Measurements from ENCODE around the gene MYOF. TPM values are rescaled to one million over a fixed set of nuclear protein-coding genes. Genes with fewer than 3 reads are reported as not detected.

Gene MYOF
- total and polyA plus RNA-seq, 10 of the 15 experiments (the other 5 are each of a cell fraction or from before 2014, with no cell fraction given) = 0.02 to 0.59 (median 0.17) TPM

GRCh38 chr10:93274419-93274818 is 207.7 kb downstream of the MYOF start:
- in situ Hi-C loops (cut with MboI) = no loop called here

More at GRCh38 chr10:93274419-93274818, 207.7 kb downstream of the MYOF start:
- ChIA-PET RAD21 (ENCODE audit: unreplicated experiment) (interaction anchor here (1.6 kb wide), 1 partner anchor 159 kb away, joined by 3 read pairs; no protein-coding TSS in a partner anchor), CTCF (no interaction called here), POLR2A (no interaction called here), SMC1A (ENCODE audit: uncharacterized antibody, unreplicated experiment) (no interaction called here)
- Histone ChIP-seq H3K9me3 (replicated peaks; ENCODE audit: control insufficient read depth, insufficient read depth, low read length) (peaks cover 15% of the 10 kb centered on the region; the same call in 2 of the 3 replicates), H3K4me1 (ENCODE audit: control insufficient read depth, insufficient read depth, low read length) (peaks cover 2% of the 10 kb centered on the region; the same call in 1 of the 2 replicates), H3K9ac (ENCODE audit: control insufficient read depth, insufficient read depth, low read length) (no peak overlapping the region), H3K36me3 (ENCODE audit: control insufficient read depth in 2 of 2, insufficient read depth in 2 of 2, low read length in 1 of 2) (no peaks in the 10 kb centered on the region), H3K4me3 (no peak overlapping the region), H3K27me3 (replicated peaks in 1 of 2; ENCODE audit: control insufficient read depth in 2 of 2, insufficient read depth in 2 of 2, low read length in 1 of 2) (no peaks in the 10 kb centered on the region; a peak in 2 of 4 replicates), H3K79me2 (ENCODE audit: control insufficient read depth, insufficient read depth, low read length) (no peaks in the 10 kb centered on the region), H2AFZ (ENCODE audit: control insufficient read depth, low read depth, low read length) (no peak overlapping the region), H4K20me1 (ENCODE audit: control insufficient read depth, insufficient read depth) (no peaks in the 10 kb centered on the region), H3K27ac (ENCODE audit: control insufficient read depth, insufficient read depth) (no peak overlapping the region), H3K4me2 (ENCODE audit: control insufficient read depth, insufficient read depth) (no peak overlapping the region)
- DNase-seq (ENCODE audit: low read depth, low spot score) (no peak), ATAC-seq (no peak), FAIRE-seq (no peak)
- TF ChIP-seq, protein P1, sequence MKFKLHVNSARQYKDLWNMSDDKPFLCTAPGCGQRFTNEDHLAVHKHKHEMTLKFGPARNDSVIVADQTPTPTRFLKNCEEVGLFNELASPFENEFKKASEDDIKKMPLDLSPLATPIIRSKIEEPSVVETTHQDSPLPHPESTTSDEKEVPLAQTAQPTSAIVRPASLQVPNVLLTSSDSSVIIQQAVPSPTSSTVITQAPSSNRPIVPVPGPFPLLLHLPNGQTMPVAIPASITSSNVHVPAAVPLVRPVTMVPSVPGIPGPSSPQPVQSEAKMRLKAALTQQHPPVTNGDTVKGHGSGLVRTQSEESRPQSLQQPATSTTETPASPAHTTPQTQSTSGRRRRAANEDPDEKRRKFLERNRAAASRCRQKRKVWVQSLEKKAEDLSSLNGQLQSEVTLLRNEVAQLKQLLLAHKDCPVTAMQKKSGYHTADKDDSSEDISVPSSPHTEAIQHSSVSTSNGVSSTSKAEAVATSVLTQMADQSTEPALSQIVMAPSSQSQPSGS (IDR thresholded peaks at IDR 0.05; ENCODE audit: low read length) = no peak
- TF ChIP-seq ZBTB33 (IDR thresholded peaks at IDR 0.05) (no peak), RELB (IDR thresholded peaks at IDR 0.05; ENCODE audit: low read depth) (no peak), MEF2A (IDR thresholded peaks at IDR 0.05; ENCODE audit: insufficient read depth, low read depth, low read length) (no peak), NR2F1 (conservative IDR thresholded peaks at IDR 0.05) (no peak)
- intact Hi-C loops (cut with micrococcal nuclease; ENCODE audit: unreplicated experiment) = no loop called here
- BruUV-seq (replicated peaks) = no TSS peak
- 12% methylated on average over 4 of the region's 4 CpGs for WGBS (ENCODE audit: insufficient coverage, insufficient replicate concordance, low lambda C conversion rate, missing lambda C conversion rate)

All from GM12878 (cell line).